H9 (cell line): ENCODE results near the gene KIAA0513. TPM values are rescaled to one million over a fixed set of nuclear protein-coding genes. Genes with fewer than 3 reads are reported as not detected.

Source experiments
- DNase-seq: peaks from one replicate; pipeline ENCODE4 v3.0.0-alpha.2; 2017
- H2AFZ ChIP-seq: one replicate; pipeline ENCODE4 v1.6.1; 2013; ENCODE audit warnings: mild to moderate bottlenecking, low read length, control low read depth, moderate library complexity
- H2AK5ac ChIP-seq: 2 replicates; pipeline ENCODE4 v1.6.1; 2013; ENCODE audit warnings: low read length, control low read depth, mixed read lengths; ENCODE audit not compliant: insufficient read length
- H2BK120ac ChIP-seq: one replicate; pipeline ENCODE4 v1.6.1; 2013; ENCODE audit warnings: low read depth, mild to moderate bottlenecking, low read length, control low read depth, inconsistent platforms; ENCODE audit not compliant: poor library complexity, severe bottlenecking
- H2BK12ac ChIP-seq: 2 replicates; pipeline ENCODE4 v1.6.1; 2013; ENCODE audit warnings: low read length, control low read depth, mixed read lengths, low read depth; ENCODE audit not compliant: insufficient read length
- H2BK15ac ChIP-seq: 2 replicates; pipeline ENCODE4 v1.6.1; 2013; ENCODE audit warnings: low read depth, low read length, control low read depth
- H2BK20ac ChIP-seq: one replicate; pipeline ENCODE4 v1.6.1; 2013; ENCODE audit warnings: low read depth, mild to moderate bottlenecking, low read length, control low read depth, inconsistent platforms; ENCODE audit not compliant: poor library complexity, severe bottlenecking
- H2BK5ac ChIP-seq: 2 replicates; pipeline ENCODE4 v1.6.1; 2013; ENCODE audit warnings: low read length, control low read depth, mixed read lengths; ENCODE audit not compliant: insufficient read length
- H3K14ac ChIP-seq: 2 replicates; pipeline ENCODE4 v1.6.1; 2013; ENCODE audit warnings: low read length, control low read depth; ENCODE audit not compliant: insufficient read depth
- H3K18ac ChIP-seq: 2 replicates; pipeline ENCODE4 v1.6.1; 2013; ENCODE audit warnings: low read depth, mild to moderate bottlenecking, mixed read lengths, low read length, control low read depth; ENCODE audit not compliant: insufficient read length
- H3K23ac ChIP-seq: 2 replicates; pipeline ENCODE4 v1.6.1; 2013; ENCODE audit warnings: low read length, control low read depth, mixed read lengths, low read depth; ENCODE audit not compliant: insufficient read length
- H3K23me2 ChIP-seq: 2 replicates; pipeline ENCODE4 v1.6.1; 2013; ENCODE audit warnings: low read depth, mild to moderate bottlenecking, mixed read lengths, low read length, control low read depth; ENCODE audit not compliant: insufficient read length, poor library complexity, severe bottlenecking
- H3K27ac ChIP-seq: 2 replicates; pipeline ENCODE4 v1.5.1; 2013; ENCODE audit warnings: low read length, control low read depth, mixed read lengths, low read depth; ENCODE audit not compliant: insufficient read length
- H3K27me3 ChIP-seq: 2 replicates; pipeline ENCODE4 v1.6.1; 2013; ENCODE audit warnings: low read length, control low read depth, inconsistent platforms; ENCODE audit not compliant: insufficient read depth
- H3K4ac ChIP-seq: 2 replicates; pipeline ENCODE4 v1.6.1; 2013; ENCODE audit warnings: low read depth, mild to moderate bottlenecking, control low read depth, inconsistent platforms, low read length, moderate library complexity
- H3K4me1 ChIP-seq: 2 replicates; pipeline ENCODE4 v1.6.1; 2013; ENCODE audit warnings: low read length, control low read depth, inconsistent platforms; ENCODE audit not compliant: insufficient read depth
- H3K4me2 ChIP-seq: 2 replicates; pipeline ENCODE4 v1.6.1; 2013; ENCODE audit warnings: low read length, control low read depth, mixed read lengths; ENCODE audit not compliant: insufficient read length, insufficient read depth
- H3K56ac ChIP-seq: 2 replicates; pipeline ENCODE4 v1.6.1; 2013; ENCODE audit warnings: low read depth, mild to moderate bottlenecking, mixed read lengths, low read length, control low read depth; ENCODE audit not compliant: insufficient read length
- H3K79me1 ChIP-seq: 2 replicates; pipeline ENCODE4 v1.6.1; 2013; ENCODE audit warnings: low read depth, mild to moderate bottlenecking, moderate library complexity, low read length, control low read depth, inconsistent platforms; ENCODE audit not compliant: insufficient read depth, poor library complexity, severe bottlenecking
- H3K79me2 ChIP-seq: 2 replicates; pipeline ENCODE4 v1.6.1; 2013; ENCODE audit warnings: low read length, control low read depth, inconsistent platforms; ENCODE audit not compliant: insufficient read depth
- H3K9ac ChIP-seq: 2 replicates; pipeline ENCODE4 v1.6.1; 2013; ENCODE audit warnings: low read length, control low read depth, mixed read lengths; ENCODE audit not compliant: insufficient read length; ENCODE audit errors: extremely low read depth
- H3K9me3 ChIP-seq: one replicate; pipeline ENCODE4 v1.6.1; 2013; ENCODE audit warnings: low read depth, low read length, inconsistent platforms; ENCODE audit not compliant: control insufficient read depth
- H3T11ph ChIP-seq: one replicate; pipeline ENCODE4 v1.6.1; 2013; ENCODE audit warnings: mild to moderate bottlenecking, low read length, control low read depth, inconsistent platforms
- H4K20me1 ChIP-seq: one replicate; pipeline ENCODE4 v1.6.1; 2013; ENCODE audit not compliant: control insufficient read depth, insufficient read length, insufficient read depth
- H4K5ac ChIP-seq: 2 replicates; pipeline ENCODE4 v1.6.1; 2013; ENCODE audit warnings: low read depth, mild to moderate bottlenecking, mixed read lengths, low read length, control low read depth; ENCODE audit not compliant: insufficient read length
- H4K8ac ChIP-seq: replicated peaks from 2 replicates; pipeline ENCODE4 v1.6.1; 2013; ENCODE audit warnings: low read length, control low read depth, mixed read lengths, low read depth; ENCODE audit not compliant: insufficient read length
- H4K91ac ChIP-seq: 2 replicates; pipeline ENCODE4 v1.6.1; 2013; ENCODE audit warnings: low read depth, mild to moderate bottlenecking, moderate library complexity, mixed read lengths, low read length, control low read depth; ENCODE audit not compliant: insufficient read length
- H3K27ac Mint-ChIP-seq, 3 experiments: 2 replicates in 2 of 3; 3 replicates in 1 of 3; pipeline ENCODE4 v1.8.0; 2020 to 2021; ENCODE audit warnings: mixed read lengths in 3 of 3, mild to moderate bottlenecking in 1 of 3, moderate library complexity in 1 of 3
- H3K27me3 Mint-ChIP-seq: 2 replicates; pipeline ENCODE4 v1.8.0; 2021; ENCODE audit warnings: low read depth, mild to moderate bottlenecking, moderate library complexity, mixed read lengths
- H3K36me3 Mint-ChIP-seq, 3 experiments: 2 replicates in 2 of 3; 3 replicates in 1 of 3; pipeline ENCODE4 v1.8.0; 2020 to 2021; ENCODE audit warnings: low read depth in 3 of 3, mixed read lengths in 3 of 3; ENCODE audit not compliant: insufficient read depth in 1 of 3
- H3K4me1 Mint-ChIP-seq, 2 experiments: 2 replicates each; pipeline ENCODE4 v1.8.0; 2020; ENCODE audit warnings: mixed read lengths in 2 of 2
- H3K4me3 Mint-ChIP-seq, 2 experiments: 2 replicates in 1 of 2; 3 replicates in 1 of 2; pipeline ENCODE4 v1.8.0; 2020 to 2021; ENCODE audit warnings: mild to moderate bottlenecking in 2 of 2, mixed read lengths in 2 of 2, moderate library complexity in 1 of 2
- H3K9me3 Mint-ChIP-seq, 2 experiments: 2 replicates in 1 of 2; 3 replicates in 1 of 2; pipeline ENCODE4 v1.8.0; 2020; ENCODE audit warnings: mild to moderate bottlenecking in 2 of 2, mixed read lengths in 2 of 2, moderate library complexity in 1 of 2
- CTCF ChIP-seq: fragments of 200-600 bp; sonication (generic); conservative IDR thresholded peaks from 3 replicates; pipeline ENCODE4 v1.8.0; 2021; ENCODE audit warnings: antibody characterized with exemption, mild to moderate bottlenecking
- WGBS: extraction: QIAGEN DNeasy Blood & Tissue Kit; methylation state at CpG from one replicate; pipeline ENCODE4 v1.1.7; 2013; ENCODE audit warnings: missing lambda C conversion rate, low lambda C conversion rate, mixed read lengths; ENCODE audit not compliant: insufficient read length; ENCODE audit errors: extremely low coverage; 5-methylcytosine and 5-hydroxymethylcytosine counted together
- total RNA-seq: library from RNA; stranded (reverse); gene quantifications from 2 replicates; pipeline ENCODE4 v1.2.1, GENCODE V29; 2021

KIAA0513 gene
- total RNA-seq, 1 experiment from 2014 or later: 4.7 TPM

- Histone ChIP-seq H2AK5ac (no peak overlapping the region), H2BK5ac (no peak overlapping the region), H3K4ac (no peak overlapping the region), H2BK120ac (no peak overlapping the region), H4K20me1 (no peaks in the 10 kb centered on the region), H2AFZ (no peak overlapping the region), H4K91ac (no peak overlapping the region), H3K79me1 (no peaks in the 10 kb centered on the region), H3K14ac (0 out of 2 replicates have a peak overlapping the region, but pooled peaks have one; percentile 61), H3K79me2 (no peaks in the 10 kb centered on the region), H2BK12ac (no peak overlapping the region), H3K23me2 (no peaks in the 10 kb centered on the region), H3T11ph (no peak overlapping the region), H3K27ac (no peak overlapping the region), H4K8ac (no peak overlapping the region), H3K56ac (no peak overlapping the region), H3K18ac (peak overlapping the region; percentile 31), H2BK15ac (no peak overlapping the region), H3K9ac (no peak overlapping the region), H3K4me2 (no peak overlapping the region), H3K23ac (no peak overlapping the region), H2BK20ac (no peak overlapping the region), H3K4me1 (no peaks in the 10 kb centered on the region), H3K27me3 (no peaks in the 10 kb centered on the region), H4K5ac (no peak overlapping the region), H3K9me3 (no peaks in the 10 kb centered on the region)
- no peak for DNase-seq
- peaks cover 18 to 32% of the 10 kb centered on the region in 2 experiments for H3K4me1 Mint-ChIP-seq
- WGBS: no CpG with 5 or more reads among the region's 14 CpGs
- peak overlapping the region in 1 of 3 experiments; percentile 60; a peak in 1 of 7 replicates for H3K27ac Mint-ChIP-seq
- peaks cover 8% of the 10 kb centered on the region for H3K27me3 Mint-ChIP-seq
- no peak overlapping the region for H3K4me3 Mint-ChIP-seq
- H3K9me3 Mint-ChIP-seq: no peaks in the 10 kb centered on the region; a peak in 2 of 5 replicates
- no peaks in the 10 kb centered on the region for H3K36me3 Mint-ChIP-seq
- no peak for TF ChIP-seq CTCF
These were observed 85.7 kb downstream of the KIAA0513 start for GRCh38 chr16:85113168-85113733.
